Activated CD4-positive, alpha-beta T cell treated with anti-CD3 and anti-CD28 coated beads, Interleukin-2, Interleukin-6, amounts not matched to agents 100 ng/mL and 50 ng/mL, durations not matched to agents 16 hours and 8 hours (primary cell): ENCODE measurements around the gene LIPJ.

Experiments used
- DNase-seq: peaks from one replicate; pipeline ENCODE4 v3.0.0-alpha.2; 2020

LIPJ gene

GRCh38 chr10:88586462-88586861, at the start of gene LIPJ:
Gene LIPJ (plus strand): TSS chr10:88586762. CDS start chr10:88590688, 3,926 bp downstream.
- DNase-seq, result no peak

- DNase-seq, result no peak
Observed at GRCh38 chr10:88537322-88537721, 49.2 kb upstream of the LIPJ start.

GRCh38 chr10:88538048-88538447, 48.5 kb upstream of the LIPJ start:
- no peak for DNase-seq

GRCh38 chr10:88540351-88540750, 46.2 kb upstream of the LIPJ start:
- DNase-seq, result no peak

GRCh38 chr10:88541116-88541626, 45.4 kb upstream of the LIPJ start:
- no peak for DNase-seq

- no peak for DNase-seq
Observed at GRCh38 chr10:88542522-88542921, 44.0 kb upstream of the LIPJ start.

- peak; percentile 19 for DNase-seq
Observed at GRCh38 chr10:88544140-88544870, 42.3 kb upstream of the LIPJ start.

GRCh38 chr10:88545359-88545758, 41.2 kb upstream of the LIPJ start:
- no peak for DNase-seq

- DNase-seq, result no peak
Observed at GRCh38 chr10:88546497-88546896, 40.1 kb upstream of the LIPJ start.

GRCh38 chr10:88551246-88551645, 35.3 kb upstream of the LIPJ start:
- DNase-seq, result no peak

- peak; percentile 56 for DNase-seq
Observed at GRCh38 chr10:88553116-88553752, 33.3 kb upstream of the LIPJ start.

- no peak for DNase-seq
Observed at GRCh38 chr10:88555190-88555908, 31.2 kb upstream of the LIPJ start.

- DNase-seq, result no peak
Observed at GRCh38 chr10:88557256-88557655, 29.3 kb upstream of the LIPJ start.

- no peak for DNase-seq
Observed at GRCh38 chr10:88557658-88558057, 28.9 kb upstream of the LIPJ start.

- no peak for DNase-seq
Observed at GRCh38 chr10:88562152-88562551, 24.4 kb upstream of the LIPJ start.

GRCh38 chr10:88565072-88565471, 21.5 kb upstream of the LIPJ start:
- DNase-seq, result peak; percentile 11

- DNase-seq, result no peak
Observed at GRCh38 chr10:88582411-88582805, 4.2 kb upstream of the LIPJ start.

GRCh38 chr10:88582806-88583583, 3.6 kb upstream of the LIPJ start, which contains the start of gene RNLS:
Gene RNLS (minus strand): TSS chr10:88583318.
- DNase-seq, result peak; percentile 72

- no peak for DNase-seq
Observed at GRCh38 chr10:88583584-88583957, 3.0 kb upstream of the LIPJ start.

- no peak for DNase-seq
Observed at GRCh38 chr10:88592381-88592780, 5.8 kb downstream of the LIPJ start.

- no peak for DNase-seq
Observed at GRCh38 chr10:88592906-88593305, 6.3 kb downstream of the LIPJ start.

GRCh38 chr10:88594482-88594881, 7.9 kb downstream of the LIPJ start:
- DNase-seq, result no peak

- DNase-seq, result peak; percentile 2
Observed at GRCh38 chr10:88598055-88598454, 11.5 kb downstream of the LIPJ start.
